Activated CD4-positive, alpha-beta T cell treated with anti-CD3 and anti-CD28 coated beads, Interleukin-2, amount 50 U/mL, for 24 hours (primary cell): Measurements from ENCODE around the gene ICE1.

ENCODE experiments used
- DNase-seq, 2 donors: peaks; one replicate each; pipeline ENCODE4 v3.0.0-alpha.2; 2020; ENCODE audit warnings: low read depth in 1 of 2, low spot score in 1 of 2

ICE1 gene

DNA sequence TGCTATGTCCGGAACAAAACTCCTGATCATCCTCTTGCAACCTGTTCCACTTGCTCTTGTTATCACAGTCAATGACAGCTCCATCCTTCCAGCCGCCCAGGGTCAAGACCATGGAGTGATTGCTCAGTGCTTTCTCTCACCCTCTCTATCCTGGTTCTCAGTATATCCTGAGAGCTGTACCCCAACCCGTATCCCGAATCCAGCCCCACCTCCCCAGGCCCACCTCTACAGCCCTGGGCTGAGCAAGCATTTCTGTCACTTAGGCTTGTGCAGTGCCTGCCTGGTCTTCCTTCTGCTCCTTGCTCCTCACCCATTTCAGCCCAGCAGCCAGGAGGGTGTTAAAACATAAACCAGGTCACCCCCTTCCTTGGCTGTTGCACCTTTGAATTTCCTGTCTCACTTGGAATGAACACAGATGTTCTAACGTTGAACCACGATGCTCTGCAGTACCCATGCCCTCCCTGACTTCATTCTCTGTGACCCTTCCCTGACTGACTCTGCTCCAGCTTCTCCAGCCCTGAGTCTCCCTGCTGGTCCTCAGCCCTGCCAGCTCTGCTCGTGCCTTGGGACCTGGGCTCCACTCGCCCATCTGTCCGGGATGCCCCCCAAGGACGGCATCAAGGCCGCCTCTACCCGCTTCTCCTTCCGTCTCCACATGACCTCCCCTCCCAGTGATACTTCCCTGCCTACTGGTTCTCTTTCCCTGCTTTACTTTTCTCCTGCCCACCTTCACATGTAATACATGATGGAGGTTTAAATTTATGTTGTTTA lies 110.0 kb downstream of the ICE1 start:
- DNase-seq, result no peak

DNA sequence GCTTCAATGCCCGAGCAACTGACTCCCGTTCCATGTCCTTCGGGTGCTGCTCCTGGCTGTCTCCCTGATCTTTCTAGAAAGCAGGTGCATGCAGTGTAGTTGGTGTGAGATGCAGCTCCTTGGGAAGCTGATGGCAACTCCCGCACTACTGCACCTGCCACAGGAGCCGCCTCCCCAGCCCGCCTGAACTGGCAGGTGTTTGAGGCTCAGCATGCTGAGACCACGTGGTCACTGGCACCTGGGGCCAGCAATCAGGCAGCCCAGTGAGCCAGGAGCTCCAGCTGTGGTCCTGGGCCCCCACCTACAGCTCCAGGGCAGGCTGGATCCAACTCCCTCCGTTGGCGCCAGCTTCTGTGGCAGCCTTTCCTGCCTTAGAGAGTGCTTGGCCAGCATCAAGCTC lies 111.5 kb downstream of the ICE1 start:
- DNase-seq, result no peak

DNA sequence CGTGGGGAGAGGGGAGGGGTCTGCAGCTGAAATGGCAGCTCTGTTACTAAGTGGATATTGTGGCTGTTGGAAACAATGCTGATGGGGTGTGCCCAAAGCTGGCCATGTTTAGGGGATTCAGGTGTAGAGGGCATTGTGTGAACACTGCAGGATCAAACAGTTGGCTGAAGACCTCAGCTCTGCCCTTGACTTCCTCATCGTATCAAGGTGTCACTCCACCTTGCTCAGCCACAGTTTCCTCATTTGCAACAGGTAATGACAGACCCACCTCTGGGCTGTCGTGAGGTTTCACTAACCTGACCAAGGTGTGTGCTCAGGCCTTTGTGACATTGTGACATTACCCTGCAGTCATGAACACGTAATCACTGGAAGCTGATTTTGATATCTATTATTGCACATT lies 111.9 kb downstream of the ICE1 start:
- DNase-seq, result no peak

DNA sequence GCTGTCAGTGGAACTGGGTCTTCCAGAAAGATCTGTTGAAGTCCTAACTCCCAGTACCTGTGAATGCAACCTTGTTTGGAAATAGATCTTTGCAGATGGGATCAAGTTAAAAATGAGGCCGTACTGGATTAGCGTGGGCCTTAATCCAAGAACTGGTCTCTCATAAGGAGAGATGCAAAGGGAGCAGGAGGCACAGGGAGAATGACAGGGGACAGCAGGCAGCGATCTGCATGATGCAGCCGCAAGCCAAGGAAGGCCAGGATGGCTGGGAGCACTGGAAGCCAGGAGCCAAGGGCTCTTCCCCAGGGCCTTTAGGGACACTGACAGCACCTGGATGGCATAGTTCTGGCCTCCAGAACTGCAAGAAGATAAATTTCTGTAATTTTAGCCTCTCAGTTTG lies 114.4 kb downstream of the ICE1 start:
- DNase-seq, result no peak

DNA sequence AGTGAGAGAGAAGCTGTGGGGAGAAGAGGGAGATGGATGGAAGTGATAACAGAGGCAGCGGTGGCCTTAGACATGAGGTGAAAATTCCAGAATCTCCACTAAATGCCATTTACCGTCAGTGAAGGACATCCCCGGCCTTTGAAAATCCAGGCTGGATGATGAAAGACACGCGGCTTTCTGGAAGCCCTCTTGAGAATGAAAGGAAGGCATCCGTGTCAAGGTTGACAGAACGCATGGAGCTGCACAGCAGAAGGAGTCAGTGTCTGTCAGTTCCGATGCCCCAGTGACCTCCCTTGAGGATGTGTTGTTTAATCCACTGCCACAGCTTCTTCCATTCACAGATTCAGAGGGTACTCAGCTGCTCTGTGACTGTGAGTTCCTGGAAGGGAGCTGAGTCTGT lies 114.9 kb downstream of the ICE1 start:
- DNase-seq, result no peak

DNA sequence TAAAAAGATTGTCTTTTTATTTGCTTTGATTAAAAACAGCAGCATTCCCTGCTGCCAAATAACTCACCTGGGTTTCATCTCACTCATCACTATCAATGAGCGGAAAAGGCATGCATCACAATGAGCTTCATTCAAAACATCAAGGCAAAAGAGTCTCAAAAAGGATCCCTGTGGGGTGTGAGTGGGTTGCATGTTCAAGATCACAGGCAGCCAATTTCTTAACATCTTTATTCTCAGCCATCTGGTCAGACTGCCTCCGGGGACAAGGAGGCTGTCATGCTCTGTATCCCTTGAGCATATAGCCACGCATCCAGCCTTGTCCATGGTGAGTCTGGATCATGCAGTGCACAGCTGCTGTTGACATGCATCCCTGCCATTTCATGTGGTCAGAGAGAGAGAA lies 117.1 kb downstream of the ICE1 start:
- DNase-seq, result no peak
